Neural crest cell (in vitro differentiated cells): ENCODE measurements around the gene NDUFB2. TPM values are rescaled to one million over a fixed set of nuclear protein-coding genes. Genes with fewer than 3 reads are reported as not detected.

Experiments
- DNase-seq: peaks from one replicate; pipeline ENCODE4 v3.0.0; 2021; ENCODE audit warnings: low read depth, mixed read lengths, low spot score
- H3K27ac Mint-ChIP-seq: one replicate; pipeline ENCODE4 v1.8.0; 2021; ENCODE audit warnings: mild to moderate bottlenecking, mixed read lengths; ENCODE audit not compliant: unreplicated experiment
- H3K27me3 Mint-ChIP-seq: 2 replicates; pipeline ENCODE4 v1.8.0; 2021; ENCODE audit warnings: low read depth, mild to moderate bottlenecking, mixed read lengths
- H3K36me3 Mint-ChIP-seq: 2 replicates; pipeline ENCODE4 v1.8.0; 2021; ENCODE audit warnings: low read depth, mild to moderate bottlenecking, mixed read lengths
- H3K4me1 Mint-ChIP-seq: 2 replicates; pipeline ENCODE4 v1.8.0; 2021; ENCODE audit warnings: mixed read lengths
- H3K4me3 Mint-ChIP-seq: one replicate; pipeline ENCODE4 v1.8.0; 2021; ENCODE audit warnings: mild to moderate bottlenecking, mixed read lengths
- H3K9me3 Mint-ChIP-seq: 2 replicates; pipeline ENCODE4 v1.8.0; 2021; ENCODE audit warnings: mixed read lengths
- CTCF ChIP-seq: fragments of 200-600 bp; sonication (generic); conservative IDR thresholded peaks from 2 replicates; pipeline ENCODE4 v1.5.0; 2021; ENCODE audit warnings: antibody characterized with exemption, mild to moderate bottlenecking
- total RNA-seq: library from RNA; stranded (reverse); gene quantifications from 2 replicates; pipeline ENCODE4 v1.2.1, GENCODE V29; 2021

The NDUFB2 gene
- total RNA-seq, 1 donor from 2014 or later = 195 TPM

- H3K27ac Mint-ChIP-seq = peak overlapping the region; percentile 94
Observed at GRCh38 chr7:140683657-140684056, 12.9 kb upstream of the NDUFB2 start.

DNA sequence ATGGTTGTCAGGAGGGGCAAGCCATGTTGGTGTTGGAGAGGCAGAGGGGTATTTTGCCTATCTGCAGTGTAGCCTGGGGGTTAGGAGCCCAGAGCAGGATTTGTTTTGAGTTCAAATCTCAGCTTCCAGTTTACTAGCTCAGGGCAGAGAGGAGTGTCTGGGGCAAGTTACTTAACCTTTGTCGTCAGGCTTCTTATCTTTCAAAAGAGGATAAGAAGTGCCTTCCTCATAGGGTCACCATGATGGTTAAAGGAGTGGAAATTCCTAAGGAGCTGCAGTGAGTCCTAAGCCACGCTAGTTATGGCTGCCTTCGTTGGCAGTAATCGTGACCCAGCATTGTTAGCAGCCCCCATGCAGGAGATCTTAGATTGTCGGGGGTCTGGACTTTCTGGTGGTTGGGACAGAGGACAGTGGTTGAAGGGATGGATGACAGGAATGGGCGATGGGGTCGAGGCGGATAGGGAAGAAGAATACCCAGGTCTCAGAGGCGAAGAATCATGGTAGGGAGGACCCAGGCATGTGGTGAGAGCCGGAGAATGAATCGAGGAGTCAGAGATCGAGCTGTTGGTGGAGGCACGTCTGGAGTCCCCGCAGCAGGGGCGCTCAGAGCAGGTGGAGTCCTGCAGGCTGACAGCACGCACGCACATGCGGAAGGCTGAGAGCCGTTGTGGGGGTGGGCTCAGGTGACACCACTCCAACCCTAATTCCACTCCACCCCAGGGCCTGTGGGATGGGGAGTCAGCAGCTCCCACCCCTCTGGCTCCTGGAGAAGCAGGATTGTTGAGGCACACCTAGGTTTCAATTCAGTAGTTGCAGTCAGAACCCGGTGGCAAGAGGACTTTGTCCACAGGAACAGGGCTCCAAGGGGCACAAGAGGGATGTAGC, 12.2 kb upstream of the NDUFB2 start:
- Mint-ChIP-seq H3K4me1 (peaks cover 22% of the 10 kb centered on the region), H3K4me3 (peak overlapping the region; percentile 15), H3K27me3 (no peaks in the 10 kb centered on the region), H3K9me3 (no peaks in the 10 kb centered on the region), H3K36me3 (peaks cover 10% of the 10 kb centered on the region), H3K27ac (peak overlapping the region; percentile 94)
- no peak for DNase-seq
- no peak for TF ChIP-seq CTCF

More at GRCh38 chr7:140683657-140684056, 12.9 kb upstream of the NDUFB2 start:
- peak; percentile 15 for DNase-seq
- H3K9me3 Mint-ChIP-seq = no peaks in the 10 kb centered on the region
- H3K27me3 Mint-ChIP-seq = no peaks in the 10 kb centered on the region
- peak overlapping the region; percentile 15 for H3K4me3 Mint-ChIP-seq
- TF ChIP-seq CTCF = no peak
- H3K36me3 Mint-ChIP-seq = peaks cover 10% of the 10 kb centered on the region
- peaks cover 22% of the 10 kb centered on the region for H3K4me1 Mint-ChIP-seq

DNA sequence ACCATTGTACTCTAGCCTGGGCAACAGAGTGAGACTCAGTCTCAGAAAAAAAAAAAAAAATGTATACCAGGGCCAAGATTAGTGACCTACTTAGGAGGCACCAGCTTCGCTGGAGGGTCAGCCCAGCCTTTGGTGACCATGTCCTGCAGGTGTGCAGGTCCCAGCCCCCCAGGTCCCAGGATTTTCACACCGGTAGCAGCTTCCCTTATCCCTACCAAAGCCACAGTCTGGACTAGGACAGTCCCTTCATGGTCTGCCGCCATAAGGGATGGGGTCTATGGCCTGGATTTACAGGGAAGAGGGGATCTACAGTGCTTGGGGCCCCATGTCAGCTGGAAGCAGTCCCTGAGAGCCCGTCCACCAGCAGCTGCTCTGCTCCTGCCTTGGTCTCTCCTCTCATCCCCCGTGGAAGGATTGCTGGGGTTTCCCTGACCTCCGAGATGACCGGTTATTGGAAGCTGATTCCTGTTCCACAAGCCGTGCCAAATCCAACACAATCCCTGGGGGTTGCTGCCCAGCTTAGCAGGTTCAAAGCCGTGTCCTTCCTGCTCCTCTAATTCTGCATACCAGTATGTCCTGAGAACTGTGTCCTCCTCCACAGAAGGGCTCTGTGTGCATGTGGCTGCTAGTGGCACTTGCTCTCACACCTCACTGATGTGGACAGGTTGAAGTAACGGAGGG, 11.0 kb upstream of the NDUFB2 start:
- H3K4me1 Mint-ChIP-seq = peaks cover 22% of the 10 kb centered on the region
- DNase-seq = no peak
- no peak overlapping the region for H3K4me3 Mint-ChIP-seq
- H3K27me3 Mint-ChIP-seq = no peaks in the 10 kb centered on the region
- H3K9me3 Mint-ChIP-seq = no peaks in the 10 kb centered on the region
- H3K27ac Mint-ChIP-seq = no peak overlapping the region
- no peak for TF ChIP-seq CTCF
- peaks cover 10% of the 10 kb centered on the region for H3K36me3 Mint-ChIP-seq

- Mint-ChIP-seq H3K4me1 (peaks cover 21% of the 10 kb centered on the region), H3K27ac (no peak overlapping the region), H3K9me3 (no peaks in the 10 kb centered on the region), H3K4me3 (no peak overlapping the region), H3K36me3 (peaks cover 6% of the 10 kb centered on the region), H3K27me3 (no peaks in the 10 kb centered on the region)
- no peak for DNase-seq
- no peak for TF ChIP-seq CTCF
Observed at GRCh38 chr7:140686921-140687320, 9.6 kb upstream of the NDUFB2 start.

DNA sequence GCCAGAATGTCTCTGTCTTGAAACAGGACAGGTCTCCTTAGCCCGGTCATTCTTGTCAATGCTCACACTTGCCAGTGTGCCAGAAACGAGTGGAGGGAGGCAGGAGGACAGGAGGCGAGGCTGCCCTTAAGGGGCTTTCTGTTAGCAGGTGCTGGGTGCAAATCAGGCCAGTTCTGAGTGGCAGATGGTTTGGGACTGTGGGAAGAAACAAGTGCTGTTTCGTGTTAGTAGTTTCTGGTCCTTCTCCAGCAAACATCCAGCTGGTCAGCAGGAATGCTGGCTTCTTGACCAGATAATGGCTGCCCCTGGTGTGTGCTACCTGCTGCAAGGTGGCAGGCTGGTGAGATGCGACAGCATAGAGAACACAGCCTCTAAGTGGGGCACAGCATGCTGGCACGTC, 8.2 kb upstream of the NDUFB2 start:
- H3K36me3 Mint-ChIP-seq = peaks cover 3% of the 10 kb centered on the region
- no peaks in the 10 kb centered on the region for H3K27me3 Mint-ChIP-seq
- H3K27ac Mint-ChIP-seq = no peak overlapping the region
- no peak for DNase-seq
- TF ChIP-seq CTCF = no peak
- H3K4me3 Mint-ChIP-seq = no peak overlapping the region
- H3K4me1 Mint-ChIP-seq = peaks cover 13% of the 10 kb centered on the region
- no peaks in the 10 kb centered on the region for H3K9me3 Mint-ChIP-seq
